COLO668 (cell line): Measurements from ENCODE around the gene CDH11.

Experiments used
- DNase-seq: peaks from one replicate; lab custom pipeline; 2025; ENCODE audit not compliant: unreplicated experiment; lab: John Stamatoyannopoulos, UW

The CDH11 gene

GRCh38 chr16:65071433-65072311 is 50.2 kb downstream of the CDH11 start:
- peak; percentile 39 for DNase-seq

DNA sequence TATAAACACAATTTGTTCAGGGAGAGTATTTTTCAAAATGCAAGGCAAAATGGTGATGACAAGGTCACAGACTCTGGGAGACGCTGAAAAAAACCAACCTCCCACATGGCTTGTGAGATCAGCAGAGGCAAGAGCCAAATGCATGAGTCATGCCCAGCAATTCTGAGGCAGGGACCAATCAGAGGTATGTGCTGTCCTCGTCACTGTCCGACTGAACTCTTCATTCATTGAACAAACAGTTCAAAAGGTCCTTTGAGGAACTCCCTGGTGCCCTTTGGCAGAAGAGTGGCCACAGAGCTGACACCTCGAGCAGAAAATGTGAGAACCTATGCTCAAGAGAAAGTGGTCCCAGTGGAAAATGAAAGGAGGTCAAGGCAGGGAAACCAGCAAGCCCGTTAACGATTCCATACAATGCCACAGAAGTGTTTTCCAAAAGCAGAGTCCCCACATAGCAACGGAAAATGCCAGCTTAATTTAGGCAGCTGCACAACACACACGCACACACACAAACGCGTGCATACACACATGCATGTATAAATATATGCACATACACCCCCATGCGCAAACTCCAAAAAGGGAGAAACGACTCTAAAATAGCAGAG is 50.9 kb downstream of the CDH11 start:
- peak; percentile 37 for DNase-seq

GRCh38 chr16:65069766-65070165 is 52.1 kb downstream of the CDH11 start:
- DNase-seq, result no peak

DNA sequence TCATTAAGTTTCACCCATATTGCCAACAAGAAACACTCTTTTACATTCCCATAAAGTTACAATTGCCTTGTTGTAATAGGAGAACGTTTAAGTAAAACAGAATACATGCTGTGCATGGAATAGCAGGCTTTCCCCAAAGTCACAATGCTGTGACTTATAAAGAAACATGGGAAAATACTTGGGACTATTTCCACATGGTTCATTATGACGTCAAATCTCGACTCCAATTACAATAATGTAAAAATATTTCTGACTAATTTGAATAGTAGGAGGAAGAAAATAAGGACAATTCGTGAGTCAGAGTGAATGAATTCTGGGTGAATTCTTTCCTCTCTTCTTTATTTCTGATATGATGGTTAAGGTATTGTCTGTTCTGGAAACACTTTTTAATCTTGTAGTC is 52.8 kb downstream of the CDH11 start:
- no peak for DNase-seq

DNA sequence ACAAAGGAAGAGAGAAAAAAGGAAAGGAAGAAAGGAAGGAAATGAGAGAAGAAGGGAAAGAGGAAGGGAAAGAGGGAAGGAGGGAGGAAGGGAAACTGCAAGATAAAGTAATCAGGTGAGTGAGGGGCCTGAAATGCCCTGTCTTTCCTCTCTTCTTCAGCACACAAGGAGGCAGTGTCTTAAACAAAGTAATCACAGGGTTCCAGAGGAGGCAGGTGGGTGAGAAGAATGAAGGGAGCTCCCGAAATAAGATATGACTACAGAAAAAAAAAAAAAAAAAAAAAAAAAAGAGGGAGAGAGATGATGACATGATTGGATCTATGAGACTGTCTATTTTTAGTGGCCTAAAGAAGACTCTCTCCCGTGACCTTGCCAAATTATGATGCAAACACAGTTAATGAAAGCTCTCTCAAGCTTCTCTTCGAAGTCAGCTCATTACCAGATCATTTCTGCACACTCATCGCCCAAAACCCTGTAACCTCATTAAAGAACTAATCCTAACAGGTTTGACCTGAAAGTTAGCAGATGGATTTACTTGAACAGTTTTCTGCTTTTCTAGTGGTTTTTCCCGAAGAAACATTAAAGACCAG is 53.6 kb downstream of the CDH11 start:
- no peak for DNase-seq

DNA sequence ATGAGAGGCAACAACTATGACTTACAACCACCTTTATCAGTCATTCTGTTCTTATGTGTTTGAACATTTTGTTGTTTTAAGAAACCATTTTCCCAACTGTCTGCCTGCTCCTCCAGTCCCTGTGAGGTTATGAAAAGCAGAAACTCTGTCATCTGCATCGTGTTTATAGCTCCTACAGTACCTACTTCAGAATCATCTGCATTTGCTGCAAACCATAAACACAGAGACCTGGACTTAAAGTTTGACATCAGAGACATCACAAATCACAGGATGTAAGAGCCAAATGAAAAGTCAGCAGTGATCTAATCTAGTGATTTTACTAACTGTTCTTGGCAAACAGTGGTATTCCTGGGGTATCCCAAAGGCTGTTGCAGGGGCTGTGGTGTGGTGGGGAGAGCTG is 55.2 kb downstream of the CDH11 start:
- no peak for DNase-seq

DNA sequence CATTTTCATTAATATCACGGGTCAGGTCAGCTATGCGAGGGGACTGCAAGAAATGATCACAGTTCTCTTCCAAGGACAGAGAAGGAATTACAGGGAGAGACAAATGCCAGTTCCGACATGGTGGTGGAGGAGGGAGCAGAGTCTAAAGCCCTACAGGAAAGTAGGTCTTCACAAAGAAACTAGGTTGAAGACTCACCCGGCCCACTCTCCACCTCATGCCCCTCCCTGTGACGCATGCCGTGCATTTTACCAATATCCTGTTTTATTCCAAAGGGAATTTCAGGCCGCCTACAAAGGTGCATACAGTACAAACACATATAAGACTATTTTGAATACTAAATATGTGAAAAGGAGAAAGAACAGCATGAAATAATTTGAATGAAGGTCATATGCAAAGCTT is 56.8 kb downstream of the CDH11 start:
- no peak for DNase-seq

DNA sequence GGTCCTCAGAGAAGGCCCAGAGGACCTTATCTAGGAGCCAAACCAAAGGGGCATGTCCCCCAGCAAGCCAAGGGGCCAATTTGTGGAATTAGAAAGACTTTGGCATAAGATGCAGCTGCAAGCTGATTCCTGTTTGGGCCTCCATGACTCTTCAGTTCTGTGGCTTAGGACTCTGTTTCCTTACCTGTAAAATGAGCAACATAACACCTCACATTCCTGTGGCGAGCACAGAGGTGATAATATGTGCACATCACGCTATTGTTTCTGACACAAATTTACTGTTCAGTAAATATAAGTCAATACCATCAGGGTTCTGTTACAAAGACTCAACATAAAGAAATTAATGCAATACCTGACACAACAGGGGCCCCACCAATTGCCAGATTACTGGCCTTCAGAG is 57.7 kb downstream of the CDH11 start:
- DNase-seq, result no peak

- no peak for DNase-seq
These were observed 58.9 kb downstream of the CDH11 start for GRCh38 chr16:65062736-65063583.

DNA sequence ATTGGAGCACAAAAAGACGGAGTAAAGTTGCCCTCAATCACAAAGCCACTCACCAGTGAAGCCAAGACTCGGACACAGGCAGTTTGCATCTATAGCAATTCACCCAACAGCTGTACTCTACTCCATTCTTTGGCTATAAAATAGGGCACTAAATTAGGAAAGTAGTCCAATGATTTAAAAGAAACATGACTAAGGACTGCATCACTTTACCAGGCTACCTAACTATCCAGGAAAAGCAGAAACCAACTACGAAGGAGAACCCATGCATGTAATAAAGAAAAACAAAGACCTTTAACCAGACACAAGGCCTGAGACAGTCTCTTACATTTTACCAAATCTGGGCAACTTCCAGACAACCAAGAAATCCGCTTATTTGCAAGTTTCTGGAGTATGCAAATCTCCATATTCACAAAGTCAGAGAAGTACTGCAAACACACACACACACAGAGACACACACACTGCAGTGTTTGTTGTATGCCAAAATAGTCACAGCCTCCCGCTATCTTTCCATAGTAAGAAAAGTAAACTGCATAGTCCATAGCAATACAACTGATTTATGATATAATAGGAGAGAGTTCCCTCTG is 59.8 kb downstream of the CDH11 start:
- DNase-seq, result no peak

- no peak for DNase-seq
These were observed 60.6 kb downstream of the CDH11 start for GRCh38 chr16:65061263-65061662.

DNA sequence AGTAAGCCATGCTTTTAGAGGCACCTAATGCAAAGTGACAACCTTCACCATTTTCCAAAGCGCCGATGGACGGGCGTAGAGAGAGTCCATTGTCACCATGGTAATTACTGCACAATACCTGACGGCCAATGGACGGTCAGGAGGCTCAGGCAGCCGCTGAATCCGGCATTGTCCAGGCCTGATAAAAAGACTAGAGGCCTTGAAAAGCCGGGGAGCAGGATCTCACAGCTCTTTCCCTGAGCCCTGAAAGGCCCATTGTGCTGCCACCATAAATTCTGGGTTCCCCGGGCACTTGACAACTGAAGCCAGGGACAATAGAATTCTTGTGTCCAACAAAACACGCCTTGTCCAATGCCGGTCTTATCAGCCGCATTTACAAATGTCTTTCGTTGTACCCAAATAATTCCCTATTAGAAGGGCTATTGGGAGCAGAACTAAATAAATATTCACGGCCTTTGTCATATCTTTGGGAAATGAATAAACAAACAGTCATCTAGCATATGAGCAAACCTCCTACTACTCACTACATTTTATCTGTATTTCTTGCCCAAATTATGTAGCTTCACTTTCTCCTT is 62.4 kb downstream of the CDH11 start:
- DNase-seq, result no peak

- no peak for DNase-seq
These were observed 64.7 kb downstream of the CDH11 start for GRCh38 chr16:65057184-65057583.

GRCh38 chr16:65054457-65054856 is 67.4 kb downstream of the CDH11 start:
- DNase-seq, result no peak

GRCh38 chr16:65049679-65050078 is 72.2 kb downstream of the CDH11 start:
- no peak for DNase-seq

- no peak for DNase-seq
These were observed 75.9 kb downstream of the CDH11 start for GRCh38 chr16:65045961-65046360.

GRCh38 chr16:65044873-65045272 is 77.0 kb downstream of the CDH11 start:
- no peak for DNase-seq

DNA sequence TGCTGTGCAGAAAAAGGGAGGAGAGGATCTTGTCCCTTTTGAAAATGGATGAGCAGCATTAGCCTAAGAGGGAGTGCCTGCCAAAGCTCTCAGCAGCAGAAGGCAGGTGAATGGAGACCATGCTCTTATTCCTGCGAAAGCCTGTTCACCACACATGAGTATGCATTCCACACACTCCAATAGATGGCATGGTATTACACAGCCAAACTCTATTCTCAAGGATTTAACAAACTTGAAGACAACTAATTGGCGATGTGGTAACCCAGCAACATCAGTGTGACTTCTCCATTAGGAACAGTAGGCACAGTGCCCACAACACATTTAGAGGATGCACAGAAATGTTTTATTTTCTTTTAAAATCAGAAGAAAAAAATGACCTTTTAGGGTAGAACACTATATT is 77.8 kb downstream of the CDH11 start:
- no peak for DNase-seq

GRCh38 chr16:65042438-65043365 is 79.2 kb downstream of the CDH11 start:
- DNase-seq, result no peak

GRCh38 chr16:65041667-65042066 is 80.2 kb downstream of the CDH11 start:
- no peak for DNase-seq
